ENCODE data around the gene RBM44.
A peak's percentile ranks its signal among the peaks of the same experiment; 100 is the strongest.
"Not testable (repeated sequence)": the region's sequence is repeated elsewhere in the genome, so short reads cannot be mapped to it uniquely, and the experiment has no call there.

RBM44 gene

GRCh38 chr2:237783678-237784077 lies 14.9 kb upstream of the RBM44 start:
- not testable (repeated sequence) for DNase-seq

DNA sequence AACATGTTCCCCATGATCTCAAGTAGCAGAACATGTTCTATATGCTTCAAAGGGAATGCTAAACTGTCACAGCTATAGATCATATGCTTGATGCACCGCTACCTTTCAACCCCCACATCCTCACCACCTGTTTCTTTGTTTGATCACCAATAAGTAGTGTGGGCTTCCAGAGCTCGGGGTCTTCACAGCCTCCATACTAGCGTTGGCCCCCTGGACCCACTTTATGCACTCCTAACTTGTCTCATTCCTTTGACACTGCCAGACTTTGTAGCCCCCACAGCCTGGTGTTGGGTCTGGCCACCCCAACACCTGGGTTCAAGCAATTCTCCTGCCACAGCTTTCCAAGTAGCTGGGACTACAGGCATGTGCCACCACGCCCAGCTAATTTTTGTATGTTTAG lies 11.6 kb upstream of the RBM44 start:
- DNase-seq, result no peak

DNA sequence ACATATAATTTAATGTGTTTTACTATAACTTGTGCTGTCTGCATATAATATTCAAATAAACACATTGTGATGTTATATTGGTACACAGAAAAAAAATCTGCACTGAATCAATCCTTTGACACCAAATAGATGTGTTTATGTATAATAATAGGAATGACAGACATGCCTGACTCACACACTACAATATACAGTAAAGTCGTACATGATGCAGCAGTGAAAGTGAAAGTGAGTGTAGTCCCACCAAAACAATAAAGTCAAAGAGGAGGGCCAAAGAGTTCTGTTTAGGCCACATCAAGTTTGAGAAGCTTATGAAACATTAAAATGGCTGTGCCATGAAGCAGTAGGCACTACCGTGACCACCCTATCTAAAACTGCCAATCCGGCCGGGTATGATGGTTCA lies 8.2 kb upstream of the RBM44 start:
- no peak for DNase-seq

GRCh38 chr2:237791977-237792727 lies 6.4 kb upstream of the RBM44 start:
- DNase-seq, result no peak

DNA sequence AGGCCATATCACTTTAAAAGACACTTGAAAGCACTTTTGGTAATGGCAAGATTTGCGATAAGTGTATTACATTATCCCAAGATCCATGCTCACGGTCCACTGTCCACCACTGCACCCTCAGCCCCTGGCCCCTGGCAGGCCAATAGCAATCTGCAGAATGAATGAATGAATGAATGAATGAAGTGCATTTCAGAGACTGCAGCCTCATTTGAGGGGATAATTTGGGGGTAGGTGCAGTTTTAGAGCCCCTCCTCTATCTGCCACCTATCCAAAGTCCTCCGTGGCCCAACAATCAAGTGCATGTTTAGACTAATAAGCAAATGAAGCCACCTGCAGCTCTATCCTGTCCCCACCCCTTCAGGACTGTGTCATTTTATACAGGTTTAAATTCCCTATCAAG lies 1.3 kb upstream of the RBM44 start:
- no peak for DNase-seq

DNA sequence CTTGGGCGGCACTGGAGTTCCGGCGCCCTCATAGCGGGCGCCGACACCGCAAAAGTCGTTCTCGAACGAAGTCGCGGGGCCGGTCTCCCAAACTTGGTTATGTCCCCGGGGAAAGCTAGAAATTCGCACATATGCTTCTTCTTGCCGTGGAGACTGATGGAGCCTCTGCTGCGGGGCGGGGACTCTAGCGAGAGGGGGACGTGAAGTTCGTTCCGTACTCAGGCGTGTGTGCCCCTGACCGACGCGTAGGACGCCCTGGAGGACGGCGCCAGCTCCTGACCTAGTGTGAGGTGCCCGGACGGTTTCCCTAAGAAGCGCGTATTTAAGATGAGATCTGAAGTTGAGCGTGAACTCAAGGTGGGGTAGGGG lies 465 bp downstream of the RBM44 start:
- DNase-seq, result no peak

- no peak for DNase-seq
Measured at GRCh38 chr2:237801466-237801865, 2.9 kb downstream of the RBM44 start.

DNA sequence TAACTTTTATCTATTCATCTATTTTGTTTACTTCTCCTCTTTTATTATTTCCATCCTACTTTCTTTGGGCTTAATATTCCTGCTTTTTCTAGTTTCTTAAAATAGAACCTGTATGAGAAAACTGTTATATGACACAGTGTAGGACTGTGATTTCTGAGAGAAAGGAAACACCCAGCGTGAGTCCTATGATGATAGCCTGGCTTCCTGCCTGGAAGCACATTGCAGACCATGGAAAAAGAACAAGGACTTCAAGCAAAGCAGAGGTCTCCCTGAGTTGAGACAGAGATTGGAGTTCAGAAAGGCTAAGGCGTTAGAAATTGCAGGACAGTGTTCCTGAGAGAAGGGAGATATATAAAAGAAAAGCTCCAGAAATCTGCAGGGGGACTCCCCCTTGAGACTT lies 7.8 kb downstream of the RBM44 start:
- DNase-seq, result no peak

- no peak for DNase-seq
Measured at GRCh38 chr2:237815637-237816036, 17.1 kb downstream of the RBM44 start.

- no peak for DNase-seq
Measured at GRCh38 chr2:237816531-237816930, 18.0 kb downstream of the RBM44 start.

GRCh38 chr2:237818066-237818473 lies 19.5 kb downstream of the RBM44 start:
- no peak for DNase-seq

GRCh38 chr2:237819231-237819630 lies 20.7 kb downstream of the RBM44 start:
- no peak for DNase-seq

DNA sequence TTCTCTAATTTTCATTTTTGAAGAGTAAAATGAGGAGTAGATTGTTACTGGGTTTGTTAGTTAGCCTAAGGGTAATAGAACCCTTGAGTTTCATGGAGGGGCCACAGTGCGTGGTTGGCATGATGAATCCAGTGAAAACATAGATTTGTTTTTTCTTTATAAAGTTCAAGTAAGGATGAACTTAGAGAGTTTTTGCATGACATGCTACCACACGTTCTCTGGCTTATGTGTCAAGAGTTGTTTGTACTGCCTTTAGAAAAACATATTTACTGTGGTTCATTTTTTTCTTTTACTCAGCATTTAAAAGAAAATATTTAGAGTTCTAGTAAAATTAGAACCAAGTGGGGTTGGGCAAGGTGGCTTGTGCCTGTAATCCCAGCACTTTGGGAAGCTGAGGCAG lies 21.8 kb downstream of the RBM44 start:
- DNase-seq, result no peak

GRCh38 chr2:237823544-237823943 lies 25.0 kb downstream of the RBM44 start:
- no peak for DNase-seq

DNA sequence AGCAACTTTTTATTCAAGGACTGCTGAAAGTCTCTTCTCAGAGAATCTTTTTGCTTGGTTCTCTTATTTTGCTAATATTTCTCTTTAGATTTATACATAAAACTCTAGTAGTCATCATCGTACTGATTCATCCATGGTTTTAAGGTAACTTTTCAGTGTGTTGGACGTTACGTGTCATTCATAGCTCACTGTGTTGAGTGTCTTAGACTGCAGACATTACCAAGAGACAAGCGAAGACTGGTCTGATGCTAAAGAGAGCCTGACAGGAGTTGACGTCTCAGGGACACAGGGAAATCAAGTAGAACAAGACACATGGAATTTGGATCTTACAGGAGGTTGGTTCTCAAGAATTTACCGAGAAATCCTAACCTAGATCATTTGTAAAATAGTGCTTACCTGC lies 25.5 kb downstream of the RBM44 start:
- no peak for DNase-seq

DNA sequence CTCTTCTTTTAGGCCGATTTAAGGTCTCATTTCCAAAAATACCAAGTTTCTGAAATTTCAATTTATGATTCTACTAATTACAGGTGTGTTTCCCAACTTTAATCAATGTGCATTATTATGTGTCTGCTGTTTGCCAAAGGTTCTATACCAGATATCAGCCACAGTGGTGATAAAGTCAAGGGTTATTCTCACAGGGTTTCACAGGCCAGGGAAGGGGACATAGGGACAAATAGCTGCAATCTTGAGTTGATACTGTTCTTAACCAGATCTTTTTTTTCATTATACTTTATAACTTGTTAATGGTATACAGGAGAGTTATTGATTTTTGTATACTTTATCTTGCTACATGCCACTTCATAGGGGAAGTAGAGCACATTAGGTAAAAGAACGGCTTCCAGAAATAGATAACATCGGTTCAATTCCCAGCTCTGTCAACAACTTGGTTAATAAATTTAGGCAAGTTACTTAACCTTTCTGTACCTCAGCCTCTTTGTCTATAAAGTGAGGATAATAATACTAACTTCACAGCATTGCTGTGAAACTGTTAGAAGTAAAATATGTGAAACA lies 28.9 kb downstream of the RBM44 start:
- no peak for DNase-seq

DNA sequence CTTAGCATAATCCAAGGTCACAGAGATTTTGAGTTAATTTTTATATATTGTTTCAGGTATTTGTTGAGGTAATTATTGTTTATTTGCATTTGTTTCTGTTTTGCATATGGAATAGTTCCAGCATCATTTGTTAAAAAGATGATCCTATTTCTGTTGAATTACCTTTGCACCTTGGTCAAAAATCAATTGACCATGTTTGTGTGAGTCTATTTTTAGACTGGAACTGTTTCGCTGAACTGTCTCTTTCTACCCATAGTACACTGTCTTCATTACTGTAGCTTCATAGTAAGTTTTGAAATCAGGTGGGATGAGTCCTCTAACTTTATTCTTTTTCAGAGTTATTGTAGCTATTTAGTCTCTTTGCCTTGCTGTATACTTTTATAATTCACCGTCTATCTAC lies 31.9 kb downstream of the RBM44 start:
- no peak for DNase-seq

DNA sequence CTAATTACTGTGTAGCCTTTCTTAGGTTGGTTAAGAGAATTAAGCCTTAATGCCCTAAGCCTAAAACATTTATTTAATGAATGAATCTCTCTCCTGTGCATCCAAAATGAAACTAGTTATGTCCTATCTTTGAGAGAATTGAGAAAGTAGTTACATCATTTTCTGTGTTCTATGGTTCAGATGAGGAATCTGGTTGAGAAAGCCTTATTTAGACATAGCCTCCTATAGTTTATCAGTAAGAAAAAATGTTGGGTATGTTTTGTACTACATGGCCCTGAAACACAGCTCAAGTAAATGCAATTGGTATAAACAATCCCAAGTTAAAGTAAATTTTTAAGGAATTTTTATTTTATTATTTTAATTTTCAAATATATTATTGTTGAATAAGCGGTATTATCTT lies 35.0 kb downstream of the RBM44 start:
- DNase-seq, result no peak

DNA sequence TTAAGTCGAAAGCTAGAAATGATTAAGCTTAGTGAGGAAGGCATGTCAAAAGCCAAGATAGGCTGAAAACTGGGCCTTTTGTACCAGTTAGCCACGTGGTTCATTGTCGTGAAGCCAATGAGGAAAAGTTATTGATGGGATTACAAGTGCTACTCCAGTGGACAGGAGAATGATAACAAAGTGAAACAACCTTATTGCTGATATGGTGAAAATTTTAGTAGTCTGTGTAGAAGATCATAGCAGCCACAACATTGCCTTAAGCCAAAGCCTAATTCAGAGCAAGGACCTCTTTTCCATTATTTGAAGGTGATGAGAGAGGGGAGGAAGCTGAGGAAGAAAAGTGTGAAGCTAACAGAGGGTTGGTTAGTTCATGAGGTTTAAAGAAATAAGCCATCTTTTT lies 36.8 kb downstream of the RBM44 start:
- no peak for DNase-seq

GRCh38 chr2:237841051-237841450 lies 42.5 kb downstream of the RBM44 start:
- no peak for DNase-seq

- DNase-seq, result not testable (repeated sequence)
Measured at GRCh38 chr2:237848940-237849339, 50.4 kb downstream of the RBM44 start.

DNA sequence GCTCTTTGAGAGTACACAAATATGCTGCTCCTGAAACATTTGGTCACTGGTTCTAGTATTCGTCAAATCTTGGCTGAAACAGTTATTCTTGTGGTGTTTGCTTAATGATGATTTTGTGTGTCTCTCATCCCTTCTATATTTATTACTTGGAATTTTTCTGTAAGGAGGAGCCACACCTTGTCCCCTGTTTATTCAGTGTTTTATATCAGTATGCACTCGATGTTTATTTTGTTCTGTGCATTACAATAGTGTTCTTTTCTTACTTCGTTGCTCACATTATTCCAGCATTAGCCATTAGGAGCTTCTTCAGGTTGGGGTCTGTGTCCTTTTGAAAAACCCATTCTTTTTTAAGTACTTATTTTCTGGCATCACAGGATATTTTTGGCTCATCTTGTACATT lies 55.7 kb downstream of the RBM44 start:
- no peak for DNase-seq

- DNase-seq, result no peak
Measured at GRCh38 chr2:237857791-237858190, 59.2 kb downstream of the RBM44 start.

- peak; percentile 39 for DNase-seq
Measured at GRCh38 chr2:237858294-237859081, 59.9 kb downstream of the RBM44 start.

Measured in activated naive CD4-positive, alpha-beta T cell treated with anti-CD3 and anti-CD28 coated beads, Interleukin-2, amount 50 U/mL, for 16 hours (primary cell).